Liver (tissue), 3 donors: ENCODE data around the gene ERN1.

Source experiments
- FOXA1 ChIP-seq: IDR thresholded peaks from 2 replicates; pipeline ENCODE4 v1.6.1; 2016; ENCODE audit warnings: antibody characterized with exemption
- FOXA2 ChIP-seq: IDR thresholded peaks from 2 replicates; pipeline ENCODE4 v1.6.1; 2016; ENCODE audit warnings: antibody characterized with exemption
- GABPA ChIP-seq, 2 donors: IDR thresholded peaks in 1 of 2; conservative IDR thresholded peaks in 1 of 2; 2 replicates each; pipeline ENCODE4 v1.6.1; 2016; ENCODE audit warnings: antibody characterized with exemption in 2 of 2, mild to moderate bottlenecking in 1 of 2, moderate library complexity in 1 of 2
- RAD21 ChIP-seq, 2 donors: IDR thresholded peaks; 2 replicates each; pipeline ENCODE4 v1.6.1; 2016; ENCODE audit warnings: antibody characterized with exemption in 2 of 2, mild to moderate bottlenecking in 2 of 2
- RXRA ChIP-seq, 2 donors: IDR thresholded peaks; 2 replicates each; pipeline ENCODE4 v1.6.1; 2017 to 2018; ENCODE audit warnings: antibody characterized with exemption in 2 of 2, mild to moderate bottlenecking in 1 of 2
- SP1 ChIP-seq: IDR thresholded peaks from 2 replicates; pipeline ENCODE4 v1.6.1; 2018; ENCODE audit warnings: antibody characterized with exemption, mild to moderate bottlenecking
- TAF1 ChIP-seq: conservative IDR thresholded peaks from 2 replicates; pipeline ENCODE4 v1.6.1; 2016; ENCODE audit warnings: antibody characterized with exemption, mild to moderate bottlenecking
- YY1 ChIP-seq: IDR thresholded peaks from 2 replicates; pipeline ENCODE4 v1.6.1; 2016; ENCODE audit warnings: antibody characterized with exemption, mild to moderate bottlenecking
- TF ChIP-seq, protein P1 (sequence below): fragments of 150-350 bp; IDR thresholded peaks from 2 replicates; pipeline ENCODE4 v1.5.1; 2017; ENCODE audit warnings: improper control_type of control experiment, low read depth, low read length; ENCODE audit not compliant: missing input control
- TF ChIP-seq, protein P2 (sequence below): IDR thresholded peaks from 2 replicates; pipeline ENCODE4 v1.6.1; 2016; ENCODE audit warnings: antibody characterized with exemption
- TF ChIP-seq, protein P3 (sequence below): IDR thresholded peaks from 2 replicates; pipeline ENCODE4 v1.6.1; 2016; ENCODE audit warnings: antibody characterized with exemption, mild to moderate bottlenecking
- TF ChIP-seq, protein P4 (sequence below): IDR thresholded peaks from 2 replicates; pipeline ENCODE4 v1.6.1; 2016; ENCODE audit warnings: antibody characterized with exemption
- TF ChIP-seq, protein P5 (sequence below): IDR thresholded peaks from 2 replicates; pipeline ENCODE4 v1.6.1; 2016; ENCODE audit warnings: antibody characterized with exemption
- donor health status: healthy.
- donor health status: healthy.

DNA sequence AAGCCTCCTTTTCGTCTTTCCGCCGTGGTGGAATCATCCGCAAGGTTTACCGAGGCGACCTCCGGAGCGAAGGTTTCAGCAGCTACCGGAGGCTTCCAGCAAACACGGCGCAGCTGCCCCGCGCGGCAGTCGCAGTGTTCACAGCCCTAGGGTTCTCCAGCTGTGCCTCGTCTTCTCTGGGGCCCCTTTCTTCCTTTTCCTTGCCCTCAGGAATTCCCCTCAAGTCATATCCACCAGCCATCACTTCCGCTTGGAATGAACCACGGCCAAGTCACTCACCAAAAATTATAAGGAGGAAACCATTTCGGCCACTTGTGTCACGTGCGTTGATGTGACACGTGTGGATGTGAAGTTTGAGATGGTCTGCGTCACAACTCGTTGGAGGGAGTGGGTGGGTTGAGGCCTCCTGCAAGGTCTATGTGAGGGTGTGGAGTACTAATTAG, 636 bp upstream of the ERN1 start:
- TF ChIP-seq, protein P1, sequence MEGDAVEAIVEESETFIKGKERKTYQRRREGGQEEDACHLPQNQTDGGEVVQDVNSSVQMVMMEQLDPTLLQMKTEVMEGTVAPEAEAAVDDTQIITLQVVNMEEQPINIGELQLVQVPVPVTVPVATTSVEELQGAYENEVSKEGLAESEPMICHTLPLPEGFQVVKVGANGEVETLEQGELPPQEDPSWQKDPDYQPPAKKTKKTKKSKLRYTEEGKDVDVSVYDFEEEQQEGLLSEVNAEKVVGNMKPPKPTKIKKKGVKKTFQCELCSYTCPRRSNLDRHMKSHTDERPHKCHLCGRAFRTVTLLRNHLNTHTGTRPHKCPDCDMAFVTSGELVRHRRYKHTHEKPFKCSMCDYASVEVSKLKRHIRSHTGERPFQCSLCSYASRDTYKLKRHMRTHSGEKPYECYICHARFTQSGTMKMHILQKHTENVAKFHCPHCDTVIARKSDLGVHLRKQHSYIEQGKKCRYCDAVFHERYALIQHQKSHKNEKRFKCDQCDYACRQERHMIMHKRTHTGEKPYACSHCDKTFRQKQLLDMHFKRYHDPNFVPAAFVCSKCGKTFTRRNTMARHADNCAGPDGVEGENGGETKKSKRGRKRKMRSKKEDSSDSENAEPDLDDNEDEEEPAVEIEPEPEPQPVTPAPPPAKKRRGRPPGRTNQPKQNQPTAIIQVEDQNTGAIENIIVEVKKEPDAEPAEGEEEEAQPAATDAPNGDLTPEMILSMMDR = no peak
- no peak for TF ChIP-seq TAF1
- TF ChIP-seq, protein P2, sequence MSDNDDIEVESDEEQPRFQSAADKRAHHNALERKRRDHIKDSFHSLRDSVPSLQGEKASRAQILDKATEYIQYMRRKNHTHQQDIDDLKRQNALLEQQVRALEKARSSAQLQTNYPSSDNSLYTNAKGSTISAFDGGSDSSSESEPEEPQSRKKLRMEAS = peak; percentile 25
- TF ChIP-seq, protein P3, sequence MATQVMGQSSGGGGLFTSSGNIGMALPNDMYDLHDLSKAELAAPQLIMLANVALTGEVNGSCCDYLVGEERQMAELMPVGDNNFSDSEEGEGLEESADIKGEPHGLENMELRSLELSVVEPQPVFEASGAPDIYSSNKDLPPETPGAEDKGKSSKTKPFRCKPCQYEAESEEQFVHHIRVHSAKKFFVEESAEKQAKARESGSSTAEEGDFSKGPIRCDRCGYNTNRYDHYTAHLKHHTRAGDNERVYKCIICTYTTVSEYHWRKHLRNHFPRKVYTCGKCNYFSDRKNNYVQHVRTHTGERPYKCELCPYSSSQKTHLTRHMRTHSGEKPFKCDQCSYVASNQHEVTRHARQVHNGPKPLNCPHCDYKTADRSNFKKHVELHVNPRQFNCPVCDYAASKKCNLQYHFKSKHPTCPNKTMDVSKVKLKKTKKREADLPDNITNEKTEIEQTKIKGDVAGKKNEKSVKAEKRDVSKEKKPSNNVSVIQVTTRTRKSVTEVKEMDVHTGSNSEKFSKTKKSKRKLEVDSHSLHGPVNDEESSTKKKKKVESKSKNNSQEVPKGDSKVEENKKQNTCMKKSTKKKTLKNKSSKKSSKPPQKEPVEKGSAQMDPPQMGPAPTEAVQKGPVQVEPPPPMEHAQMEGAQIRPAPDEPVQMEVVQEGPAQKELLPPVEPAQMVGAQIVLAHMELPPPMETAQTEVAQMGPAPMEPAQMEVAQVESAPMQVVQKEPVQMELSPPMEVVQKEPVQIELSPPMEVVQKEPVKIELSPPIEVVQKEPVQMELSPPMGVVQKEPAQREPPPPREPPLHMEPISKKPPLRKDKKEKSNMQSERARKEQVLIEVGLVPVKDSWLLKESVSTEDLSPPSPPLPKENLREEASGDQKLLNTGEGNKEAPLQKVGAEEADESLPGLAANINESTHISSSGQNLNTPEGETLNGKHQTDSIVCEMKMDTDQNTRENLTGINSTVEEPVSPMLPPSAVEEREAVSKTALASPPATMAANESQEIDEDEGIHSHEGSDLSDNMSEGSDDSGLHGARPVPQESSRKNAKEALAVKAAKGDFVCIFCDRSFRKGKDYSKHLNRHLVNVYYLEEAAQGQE = no peak
- no peak for TF ChIP-seq GABPA (IDR thresholded peaks at IDR 0.05 in 1 of 2, conservative IDR thresholded peaks at IDR 0.05 in 1 of 2)
- TF ChIP-seq FOXA1 = no peak
- TF ChIP-seq, protein P4, sequence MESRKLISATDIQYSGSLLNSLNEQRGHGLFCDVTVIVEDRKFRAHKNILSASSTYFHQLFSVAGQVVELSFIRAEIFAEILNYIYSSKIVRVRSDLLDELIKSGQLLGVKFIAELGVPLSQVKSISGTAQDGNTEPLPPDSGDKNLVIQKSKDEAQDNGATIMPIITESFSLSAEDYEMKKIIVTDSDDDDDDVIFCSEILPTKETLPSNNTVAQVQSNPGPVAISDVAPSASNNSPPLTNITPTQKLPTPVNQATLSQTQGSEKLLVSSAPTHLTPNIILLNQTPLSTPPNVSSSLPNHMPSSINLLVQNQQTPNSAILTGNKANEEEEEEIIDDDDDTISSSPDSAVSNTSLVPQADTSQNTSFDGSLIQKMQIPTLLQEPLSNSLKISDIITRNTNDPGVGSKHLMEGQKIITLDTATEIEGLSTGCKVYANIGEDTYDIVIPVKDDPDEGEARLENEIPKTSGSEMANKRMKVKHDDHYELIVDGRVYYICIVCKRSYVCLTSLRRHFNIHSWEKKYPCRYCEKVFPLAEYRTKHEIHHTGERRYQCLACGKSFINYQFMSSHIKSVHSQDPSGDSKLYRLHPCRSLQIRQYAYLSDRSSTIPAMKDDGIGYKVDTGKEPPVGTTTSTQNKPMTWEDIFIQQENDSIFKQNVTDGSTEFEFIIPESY = no peak
- TF ChIP-seq YY1 = peak; percentile 27
- no peak for TF ChIP-seq RAD21 (IDR thresholded peaks at IDR 0.05)
- TF ChIP-seq, protein P5, sequence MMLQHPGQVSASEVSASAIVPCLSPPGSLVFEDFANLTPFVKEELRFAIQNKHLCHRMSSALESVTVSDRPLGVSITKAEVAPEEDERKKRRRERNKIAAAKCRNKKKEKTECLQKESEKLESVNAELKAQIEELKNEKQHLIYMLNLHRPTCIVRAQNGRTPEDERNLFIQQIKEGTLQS = no peak
- TF ChIP-seq SP1 = no peak
- no peak for TF ChIP-seq FOXA2
- no peak for TF ChIP-seq RXRA (IDR thresholded peaks at IDR 0.05)
